ENCODE measurements around the gene SEZ6L2. TPM values are rescaled to one million over a fixed set of nuclear protein-coding genes. Genes with fewer than 3 reads are reported as not detected.

Gene SEZ6L2
- total and polyA plus RNA-seq, 2 of the 13 experiments (the other 11 are each of a cell fraction or from before 2014, with no cell fraction given) = 14.9 to 16.9 TPM

- peak; percentile 88 for TF ChIP-seq ZBTB26 (CRISPR knock-in tag; IDR thresholded peaks at IDR 0.05; ENCODE audit: borderline replicate concordance)
- no peak for TF ChIP-seq ZNF644 (CRISPR knock-in tag; IDR thresholded peaks at IDR 0.05; ENCODE audit: low read depth)
- no peak for TF ChIP-seq TBL1XR1 (IDR thresholded peaks at IDR 0.05; ENCODE audit: borderline replicate concordance, low read length, partially characterized antibody)
- TF ChIP-seq MTERF4 (CRISPR knock-in tag; IDR thresholded peaks at IDR 0.05) = peak; percentile 15; the same call in 1 of the 2 replicates
- no peak; the same call in 1 of the 2 replicates for TF ChIP-seq ZNF800 (CRISPR knock-in tag; IDR thresholded peaks at IDR 0.05)
- no peak; the same call in 1 of the 2 replicates for TF ChIP-seq MXD1 (CRISPR knock-in tag; IDR thresholded peaks at IDR 0.05)
- TF ChIP-seq THAP8 (CRISPR knock-in tag; IDR thresholded peaks at IDR 0.05; ENCODE audit: borderline replicate concordance) = no peak
- TF ChIP-seq ZSCAN20 (CRISPR knock-in tag; IDR thresholded peaks at IDR 0.05; ENCODE audit: borderline replicate concordance) = peak; percentile 99; the same call in 1 of the 2 replicates
- no peak; the same call in 1 of the 2 replicates for TF ChIP-seq SALL1 (CRISPR knock-in tag; IDR thresholded peaks at IDR 0.05)
- TF ChIP-seq ESRRA (CRISPR knock-in tag; IDR thresholded peaks at IDR 0.05; ENCODE audit: low read depth) = no peak
- TF ChIP-seq DMAP1 (CRISPR knock-in tag; IDR thresholded peaks at IDR 0.05) = no peak; the same call in 1 of the 2 replicates
- TF ChIP-seq KDM2A (CRISPR knock-in tag; IDR thresholded peaks at IDR 0.05; ENCODE audit: borderline replicate concordance, low read depth) = peak; percentile 71
- TF ChIP-seq ZNF280D (CRISPR knock-in tag; IDR thresholded peaks at IDR 0.05) = no peak
- TF ChIP-seq THAP7 (CRISPR knock-in tag; IDR thresholded peaks at IDR 0.05) = no peak; the same call in none of the 2 replicates
- 0 out of 2 replicates have a peak, but pooled peaks have one; percentile 50 for TF ChIP-seq ZBTB14 (CRISPR knock-in tag; IDR thresholded peaks at IDR 0.05)
- TF ChIP-seq TCF7 (IDR thresholded peaks at IDR 0.05; ENCODE audit: low read depth) = no peak
- no peak for TF ChIP-seq SYNCRIP (IDR thresholded peaks at IDR 0.05; ENCODE audit: insufficient read depth, low read depth, low read length)
- no peak for TF ChIP-seq ATRX (CRISPR knock-in tag; IDR thresholded peaks at IDR 0.05; ENCODE audit: borderline replicate concordance)
Measured at GRCh38 chr16:29899516-29900101, at the start of gene SEZ6L2 (continued).

All from HepG2 (cell line).